ENCODE data around the gene ECSCR.
A peak's percentile ranks its signal among the peaks of the same experiment; 100 is the strongest.
"Not testable (repeated sequence)": the region's sequence is repeated elsewhere in the genome, so short reads cannot be mapped to it uniquely, and the experiment has no call there.

ECSCR gene

DNA sequence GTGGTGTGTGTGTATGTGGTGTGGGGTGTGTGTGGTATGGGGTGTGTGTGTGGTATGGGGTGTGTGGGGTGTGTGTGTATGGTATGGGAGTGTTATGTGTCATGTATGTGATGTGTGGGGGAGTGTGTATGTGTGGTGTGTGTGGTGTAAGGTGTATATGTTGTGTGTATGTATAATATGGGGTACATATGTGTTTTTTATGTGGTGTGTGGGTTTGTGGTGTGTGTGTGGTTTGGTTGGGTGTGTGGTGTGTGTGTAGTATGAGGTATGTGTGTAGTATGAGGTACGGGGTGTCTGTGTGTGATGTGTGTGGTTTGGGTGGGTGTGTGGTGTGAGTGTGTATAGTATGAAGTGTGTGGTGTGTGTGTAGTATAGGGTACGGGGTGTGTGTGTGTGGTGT lies 11.4 kb downstream of the ECSCR start (continued):
- TF ChIP-seq ZNF830 (tag by site-specific recombination; IDR thresholded peaks at IDR 0.05; ENCODE audit: low read depth) = no peak

DNA sequence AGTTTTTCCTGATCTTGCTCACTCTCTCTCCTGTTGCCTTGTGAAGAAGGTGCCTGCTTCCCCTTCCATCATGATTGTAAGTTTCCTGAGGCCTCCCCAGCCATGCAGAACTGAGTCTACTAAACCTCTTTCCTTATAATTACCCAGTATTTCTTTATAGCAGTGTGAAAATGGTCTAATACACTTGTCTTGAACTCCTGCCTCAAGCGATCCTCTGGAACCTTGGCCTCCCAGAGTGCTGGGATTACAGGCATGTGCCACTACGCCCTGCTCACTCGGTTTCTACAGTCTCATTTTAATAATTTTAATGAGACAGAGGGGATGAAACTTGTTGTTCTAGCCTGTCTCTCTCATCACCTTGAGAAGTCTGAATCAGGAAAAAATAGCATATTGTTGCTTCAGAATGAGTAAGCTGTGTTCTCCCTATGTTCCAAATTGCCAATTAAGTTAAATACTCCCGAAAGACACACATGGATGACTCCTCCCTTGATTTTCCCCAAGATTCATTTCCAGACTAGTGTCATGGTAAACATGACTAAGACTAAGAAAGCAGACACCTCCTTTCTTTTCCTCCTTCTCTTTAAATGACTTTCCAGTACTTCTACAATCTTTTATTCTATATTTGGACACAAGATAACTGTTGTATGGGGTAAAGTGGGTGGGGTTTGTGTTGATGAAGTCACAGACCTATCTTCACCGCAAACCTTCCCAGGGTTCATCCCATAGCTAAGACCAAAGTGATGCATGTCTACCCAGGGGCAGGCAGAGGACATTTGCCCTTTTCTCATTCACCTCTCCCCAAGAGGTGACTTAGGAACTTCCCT lies 15.4 kb downstream of the ECSCR start:
- CTCF ChIA-PET = interaction anchor here (0.9 kb wide), 1 partner anchor 8 kb away, joined by 3 read pairs; no protein-coding TSS in a partner anchor
- no peak overlapping the region for H3K27ac ChIP-seq (ENCODE audit: extremely low read depth, low read depth, low read length)
- no peaks in the 10 kb centered on the region for H3K9me3 ChIP-seq (ENCODE audit: control insufficient read depth, insufficient read depth, low read depth, low read length)
- POLR2A ChIA-PET = no interaction called here
- H3K4me1 ChIP-seq (ENCODE audit: control insufficient read depth, insufficient read depth, low read length) = no peaks in the 10 kb centered on the region
- no peaks in the 10 kb centered on the region; a peak in 1 of 3 replicates for H3K36me3 ChIP-seq (ENCODE audit: control insufficient read depth in 2 of 2, insufficient read depth in 1 of 2, low read length in 2 of 2)
- peak; percentile 89 for TF ChIP-seq WT1 (tag by site-specific recombination; IDR thresholded peaks at IDR 0.05)
- TF ChIP-seq ZNF19 (tag by site-specific recombination; IDR thresholded peaks at IDR 0.05; ENCODE audit: low read depth) = no peak
- TF ChIP-seq PRDM1 (tag by site-specific recombination; IDR thresholded peaks at IDR 0.05) = peak; percentile 23; the same call in 1 of the 2 replicates
- H3K4me3 ChIP-seq (ENCODE audit: low read depth, low read length) = no peak overlapping the region

DNA sequence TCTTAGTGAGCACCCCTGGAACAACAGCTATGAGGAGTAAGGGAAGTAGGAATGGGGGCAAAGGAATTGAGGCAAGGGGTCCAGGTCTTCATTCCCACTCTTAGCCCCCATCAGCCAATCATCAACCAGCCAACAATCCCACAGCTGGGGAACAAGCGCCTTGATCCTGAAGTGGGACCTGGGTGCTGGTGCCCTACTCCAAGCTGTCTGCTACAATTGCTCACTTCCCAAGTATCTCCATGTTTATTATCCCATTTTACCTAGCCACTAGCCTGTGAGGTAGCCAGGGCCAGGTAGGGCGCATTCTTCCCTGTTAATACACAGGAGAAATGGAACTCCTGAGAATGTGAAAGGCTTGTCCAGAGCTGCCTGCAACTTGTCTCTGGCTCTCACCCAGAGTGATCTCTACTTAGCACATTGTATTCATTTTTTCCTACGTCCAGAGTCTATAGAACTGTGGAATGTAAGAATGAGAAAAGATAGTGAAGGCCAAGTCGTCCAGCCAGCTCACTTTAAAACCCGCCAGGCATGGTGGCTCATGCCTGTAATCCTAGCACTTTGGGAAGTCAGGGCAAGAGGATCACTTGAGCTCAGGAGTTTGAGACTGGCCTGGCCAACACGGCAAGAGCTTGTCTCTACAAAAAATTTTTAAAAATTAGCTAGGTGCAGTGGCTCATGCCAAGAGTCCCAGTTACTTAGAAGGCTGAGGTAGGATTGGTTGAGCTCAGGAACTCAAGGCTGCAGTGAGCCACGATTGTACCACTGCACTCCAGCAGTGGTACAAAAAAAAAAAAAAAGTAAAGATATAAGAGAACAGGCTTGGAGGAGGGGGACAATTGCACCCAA lies 17.0 kb downstream of the ECSCR start:
- H3K27ac ChIP-seq (ENCODE audit: extremely low read depth, low read depth, low read length) = no peak overlapping the region
- TF ChIP-seq KLF8 (tag by site-specific recombination; IDR thresholded peaks at IDR 0.05) = no peak
- no peaks in the 10 kb centered on the region for H3K4me1 ChIP-seq (ENCODE audit: control insufficient read depth, insufficient read depth, low read length)
- no peaks in the 10 kb centered on the region for H3K9me3 ChIP-seq (ENCODE audit: control insufficient read depth, insufficient read depth, low read depth, low read length)
- POLR2A ChIA-PET = interaction anchor here (1.0 kb wide), 1 partner anchor 37 kb away, joined by 4 read pairs; the partner anchor contains the start of gene STING1
- H3K4me3 ChIP-seq (ENCODE audit: low read depth, low read length) = no peak overlapping the region
- H3K36me3 ChIP-seq (ENCODE audit: control insufficient read depth in 2 of 2, insufficient read depth in 1 of 2, low read length in 2 of 2) = no peaks in the 10 kb centered on the region
- CTCF ChIA-PET = interaction anchor here (0.6 kb wide), 1 partner anchor 14 kb away, joined by 4 read pairs; no protein-coding TSS in a partner anchor

- CTCF ChIA-PET = interaction anchor here (1.2 to 1.4 kb wide), 2 partner anchors 41 to 70 kb away, joined by 3 read pairs; no protein-coding TSS in a partner anchor
- Histone ChIP-seq H3K9me3 (ENCODE audit: control insufficient read depth, insufficient read depth, low read depth, low read length) (no peaks in the 10 kb centered on the region), H3K4me3 (ENCODE audit: low read depth, low read length) (no peak overlapping the region), H3K36me3 (ENCODE audit: control insufficient read depth in 2 of 2, insufficient read depth in 1 of 2, low read length in 2 of 2) (no peaks in the 10 kb centered on the region), H3K4me1 (ENCODE audit: control insufficient read depth, insufficient read depth, low read length) (no peaks in the 10 kb centered on the region), H3K27ac (ENCODE audit: extremely low read depth, low read depth, low read length) (no peak overlapping the region)
- TF ChIP-seq OSR2 (tag by site-specific recombination; IDR thresholded peaks at IDR 0.05) = no peak
- TF ChIP-seq ZNF335 (tag by site-specific recombination; conservative IDR thresholded peaks at IDR 0.05) = no peak
- no peak for TF ChIP-seq ZNF600 (tag by site-specific recombination; IDR thresholded peaks at IDR 0.05)
- TF ChIP-seq ZNF561 (tag by site-specific recombination; IDR thresholded peaks at IDR 0.05; ENCODE audit: borderline replicate concordance) = no peak
- no peak for TF ChIP-seq ZSCAN4 (tag by site-specific recombination; IDR thresholded peaks at IDR 0.05)
- TF ChIP-seq ZNF571 (tag by site-specific recombination; IDR thresholded peaks at IDR 0.05) = no peak
- TF ChIP-seq ZNF670 (tag by site-specific recombination; IDR thresholded peaks at IDR 0.05; ENCODE audit: low read depth) = no peak
- TF ChIP-seq ZNF416 (tag by site-specific recombination; IDR thresholded peaks at IDR 0.05) = no peak
- TF ChIP-seq ZNF239 (tag by site-specific recombination; IDR thresholded peaks at IDR 0.05) = no peak
- TF ChIP-seq KLF7 (tag by site-specific recombination; IDR thresholded peaks at IDR 0.05; ENCODE audit: borderline replicate concordance) = no peak
- TF ChIP-seq ZNF837 (tag by site-specific recombination; IDR thresholded peaks at IDR 0.05) = no peak
- POLR2A ChIA-PET = no interaction called here
Measured at GRCh38 chr5:139443831-139444453, 18.6 kb downstream of the ECSCR start.

DNA sequence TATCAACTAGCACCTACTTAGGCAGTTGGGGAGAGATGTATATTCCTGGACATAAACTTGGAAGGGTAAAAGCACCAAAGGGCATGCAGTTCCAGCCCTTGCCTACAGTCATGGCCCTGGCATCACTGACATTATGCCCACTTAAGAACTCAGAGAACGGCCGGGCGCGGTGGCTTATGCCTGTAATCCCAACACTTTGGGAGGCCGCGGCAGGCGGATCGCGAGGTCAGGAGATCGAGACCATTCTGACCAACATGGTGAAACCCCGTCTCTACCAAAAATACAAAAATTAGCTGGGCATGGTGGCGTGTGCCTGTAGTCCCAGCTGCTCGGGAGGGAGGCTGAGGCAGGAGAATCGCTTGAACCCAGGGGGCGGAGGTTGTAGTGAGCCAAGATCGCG lies 22.1 kb downstream of the ECSCR start:
- not testable (repeated sequence) for H3K27ac ChIP-seq (ENCODE audit: extremely low read depth, low read depth, low read length); H3K9me3 ChIP-seq (ENCODE audit: control insufficient read depth, insufficient read depth, low read depth, low read length); H3K4me3 ChIP-seq (ENCODE audit: low read depth, low read length); H3K4me1 ChIP-seq (ENCODE audit: control insufficient read depth, insufficient read depth, low read length)
- ChIA-PET POLR2A (interaction anchor here (1.2 to 1.9 kb wide), 3 partner anchors 10 to 34 kb away, joined by 4 to 11 read pairs (median 5); no protein-coding TSS in a partner anchor), CTCF (interaction anchor here (0.7 to 4.2 kb wide), 3 partner anchors 17 to 77 kb away, joined by 3 to 28 read pairs (median 4); no protein-coding TSS in a partner anchor)
- peaks cover 14% of the 10 kb centered on the region in 2 experiments; a peak in 2 of 3 replicates for H3K36me3 ChIP-seq (ENCODE audit: control insufficient read depth in 2 of 2, insufficient read depth in 1 of 2, low read length in 2 of 2)
